ENCODE results near the gene FAXDC2. TPM values are rescaled to one million over a fixed set of nuclear protein-coding genes. Genes with fewer than 3 reads are reported as not detected.

The FAXDC2 gene
- total RNA-seq, 1 donor from 2014 or later, result 0.52 TPM

DNA sequence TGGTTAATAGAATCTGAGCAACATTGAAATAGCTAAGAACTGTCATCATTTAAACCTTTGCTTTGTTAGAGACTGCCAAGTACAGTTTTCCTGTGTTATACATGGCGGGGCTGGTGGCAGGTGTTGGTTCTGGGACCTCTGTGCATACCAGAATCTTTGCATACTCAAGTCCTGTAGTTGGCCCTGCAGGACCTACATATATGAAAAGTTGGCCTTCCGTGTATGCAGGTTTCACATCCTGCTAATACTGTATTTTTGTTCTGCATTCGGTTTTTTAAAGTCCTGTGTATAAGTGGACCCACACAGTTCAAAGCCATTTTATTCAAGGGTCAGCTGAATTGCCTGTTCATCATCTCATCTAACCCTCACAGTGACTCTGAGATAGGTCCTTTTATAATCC is 58.9 kb downstream of the FAXDC2 start:
- no peak for DNase-seq (ENCODE audit: low read depth)
- no peak for TF ChIP-seq CTCF (conservative IDR thresholded peaks at IDR 0.05; ENCODE audit: low read depth, low read length)
- no peak overlapping the region for H3K4me3 ChIP-seq (ENCODE audit: low read depth, low read length)

GRCh38 chr5:154788212-154788611 is 62.2 kb downstream of the FAXDC2 start:
- DNase-seq (ENCODE audit: low read depth), result no peak
- no peak overlapping the region for H3K4me3 ChIP-seq (ENCODE audit: low read depth, low read length)
- no peak for TF ChIP-seq CTCF (conservative IDR thresholded peaks at IDR 0.05; ENCODE audit: low read depth, low read length)

- no peak for DNase-seq (ENCODE audit: low read depth)
- no peak for TF ChIP-seq CTCF (conservative IDR thresholded peaks at IDR 0.05; ENCODE audit: low read depth, low read length)
- H3K4me3 ChIP-seq (ENCODE audit: low read depth, low read length), result no peak overlapping the region
Measured at GRCh38 chr5:154786414-154786813, 64.0 kb downstream of the FAXDC2 start.

DNA sequence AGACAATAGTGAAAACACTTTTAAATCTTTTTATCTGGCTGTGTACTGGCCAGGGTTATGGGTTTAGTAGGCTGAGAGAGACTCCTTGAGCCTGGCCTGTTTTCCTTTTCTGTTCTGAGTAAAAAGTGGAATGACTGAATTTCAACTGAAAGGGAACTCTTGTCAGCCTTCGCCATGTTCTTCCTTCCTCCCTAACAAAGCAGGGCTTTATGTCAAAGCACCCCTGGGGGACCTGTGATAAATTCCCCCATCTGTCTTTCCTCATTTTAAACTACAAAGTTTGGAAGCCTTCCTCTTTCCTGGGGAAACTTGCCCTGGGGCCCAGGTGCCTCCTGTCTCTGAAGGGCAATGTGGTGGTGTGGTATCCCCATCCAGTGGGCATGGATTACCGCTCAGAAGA is 65.5 kb downstream of the FAXDC2 start:
- no peak for DNase-seq (ENCODE audit: low read depth)
- TF ChIP-seq CTCF (conservative IDR thresholded peaks at IDR 0.05; ENCODE audit: low read depth, low read length), result no peak
- no peak overlapping the region for H3K4me3 ChIP-seq (ENCODE audit: low read depth, low read length)

- no peak for TF ChIP-seq CTCF (conservative IDR thresholded peaks at IDR 0.05; ENCODE audit: low read depth, low read length)
- no peak for DNase-seq (ENCODE audit: low read depth)
- H3K4me3 ChIP-seq (ENCODE audit: low read depth, low read length), result no peak overlapping the region
Measured at GRCh38 chr5:154783774-154784460, 66.5 kb downstream of the FAXDC2 start.

GRCh38 chr5:154782812-154783592 is 67.4 kb downstream of the FAXDC2 start:
- TF ChIP-seq CTCF (conservative IDR thresholded peaks at IDR 0.05; ENCODE audit: low read depth, low read length), result no peak
- DNase-seq (ENCODE audit: low read depth), result no peak
- no peak overlapping the region for H3K4me3 ChIP-seq (ENCODE audit: low read depth, low read length)
